NCI-H446 treated with DMSO at 0.1 percent for 48 hours (cell line): ENCODE data around the gene HHIPL1.

Source experiments
- DNase-seq: peaks from one replicate; lab custom pipeline; 2025; lab: John Stamatoyannopoulos, UW

The HHIPL1 gene

GRCh38 chr14:99691111-99691885 is 46.4 kb downstream of the HHIPL1 start:
- no peak for DNase-seq

- no peak for DNase-seq
Observed at GRCh38 chr14:99693918-99694317, 49.0 kb downstream of the HHIPL1 start.

DNA sequence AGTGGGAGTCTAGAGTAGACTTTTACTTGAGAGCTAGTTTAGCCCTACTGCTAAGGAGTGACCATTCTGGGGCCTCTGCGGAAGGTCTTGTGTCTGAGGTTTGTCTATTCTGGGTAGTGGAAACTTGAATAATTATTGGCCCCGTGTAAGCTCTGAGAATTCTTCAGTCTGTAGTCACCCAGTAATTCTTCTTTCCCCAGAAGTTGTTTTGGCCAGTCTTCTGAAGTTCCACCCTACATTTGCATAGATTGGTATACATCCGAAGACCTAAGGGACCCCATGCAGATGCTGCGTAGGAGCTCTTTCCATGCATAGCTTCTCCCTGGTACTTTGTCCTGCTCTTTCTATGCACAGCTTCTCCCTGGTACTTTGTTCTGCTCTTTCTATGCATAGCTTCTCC is 52.0 kb downstream of the HHIPL1 start:
- no peak for DNase-seq

GRCh38 chr14:99698236-99698635 is 53.3 kb downstream of the HHIPL1 start:
- DNase-seq: no peak

DNA sequence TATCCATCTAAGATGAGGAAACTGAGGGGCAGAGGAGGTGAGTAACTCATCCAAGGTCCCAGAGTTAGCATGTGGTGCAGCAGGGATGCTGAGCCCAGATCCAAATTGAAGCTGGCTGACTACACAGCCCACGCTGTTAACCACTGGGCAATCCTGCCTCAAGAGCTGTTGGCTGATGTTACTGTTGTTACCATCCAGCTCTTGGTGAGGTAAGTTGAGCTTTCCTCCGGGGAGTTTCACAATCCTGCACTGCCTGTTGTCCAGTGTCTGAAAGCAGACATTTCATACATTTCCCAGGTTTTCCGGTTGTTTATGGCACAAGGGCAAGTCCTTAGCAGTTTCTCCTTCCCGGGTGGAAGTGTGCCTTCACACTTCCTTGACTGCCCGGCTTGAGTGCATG is 53.7 kb downstream of the HHIPL1 start:
- no peak for DNase-seq

GRCh38 chr14:99699085-99699760 is 54.3 kb downstream of the HHIPL1 start:
- DNase-seq: no peak

DNA sequence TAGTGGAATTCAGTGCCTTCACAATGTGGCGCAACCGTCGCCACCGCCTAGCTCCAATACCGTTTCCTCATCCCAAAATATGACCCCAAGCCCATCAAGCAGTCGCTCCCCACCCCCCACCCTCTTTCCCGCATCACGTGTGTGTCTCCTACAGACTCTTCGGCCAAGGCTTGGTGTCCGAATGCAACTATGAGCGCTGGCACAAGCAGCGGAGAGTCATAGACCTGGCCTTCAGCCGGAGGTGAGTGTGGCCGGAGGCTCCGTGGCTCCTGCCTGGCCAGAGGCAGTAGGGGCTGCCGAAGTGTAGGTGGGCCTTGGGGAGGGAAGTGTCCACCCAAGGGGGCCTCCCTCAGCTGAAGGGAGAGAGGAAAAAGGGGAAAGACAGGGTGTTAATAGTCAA is 54.9 kb downstream of the HHIPL1 start:
- DNase-seq: no peak

DNA sequence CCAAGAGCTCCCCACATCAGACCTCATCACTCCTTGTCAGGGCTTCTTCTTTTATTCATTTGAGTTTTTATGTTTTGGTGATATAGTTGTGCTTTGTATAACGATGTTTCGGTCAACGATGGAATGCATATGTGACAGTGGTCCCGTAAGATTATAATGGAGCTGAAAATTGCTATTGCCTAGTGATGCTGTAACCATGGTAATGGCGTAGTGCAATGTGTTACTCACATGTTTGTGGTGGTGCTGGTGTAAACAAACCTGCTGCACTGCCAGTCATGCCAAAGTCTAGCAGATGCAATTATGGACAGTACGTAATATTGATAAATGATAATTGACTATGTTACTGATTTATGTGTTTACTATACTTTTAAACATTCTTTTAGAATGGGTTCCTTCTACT is 55.5 kb downstream of the HHIPL1 start:
- DNase-seq: no peak

- no peak for DNase-seq
Observed at GRCh38 chr14:99701260-99701659, 56.3 kb downstream of the HHIPL1 start.

DNA sequence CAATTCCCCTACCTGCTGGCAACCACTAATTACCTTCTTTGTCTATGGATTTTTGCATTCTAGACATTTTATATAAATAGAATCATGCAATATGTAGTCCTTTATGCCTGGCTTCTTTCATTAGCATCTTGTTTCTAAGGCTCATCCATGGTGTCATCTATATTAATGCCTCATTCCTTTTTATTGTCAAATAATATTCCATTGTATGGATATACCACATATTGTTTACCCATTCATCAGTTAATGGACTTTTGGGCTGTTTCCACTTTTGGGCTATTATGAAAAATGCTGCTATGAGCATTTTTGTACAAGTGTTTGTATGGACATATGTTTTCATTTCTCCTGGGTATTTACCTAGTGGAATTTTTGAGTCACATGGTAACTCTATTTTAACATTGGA is 57.2 kb downstream of the HHIPL1 start:
- DNase-seq: no peak

DNA sequence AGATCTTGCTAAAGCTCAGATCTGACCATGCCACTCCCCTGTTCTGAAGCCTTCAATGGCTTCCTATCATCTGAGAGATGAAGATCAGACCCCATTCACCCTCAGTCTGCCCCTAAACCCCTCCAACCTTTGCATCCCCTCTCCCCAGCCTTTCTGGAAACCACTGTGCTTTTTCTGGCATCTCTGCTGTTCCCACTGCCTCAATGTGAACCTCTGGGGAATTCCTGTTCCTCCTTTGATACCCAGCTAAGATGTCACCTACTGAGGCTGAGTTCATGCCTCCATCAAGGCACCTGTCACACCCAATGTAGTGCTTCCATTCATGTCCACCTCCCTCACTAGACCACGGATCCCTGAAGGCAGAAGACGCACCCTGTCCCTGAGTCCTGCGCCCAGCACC is 58.5 kb downstream of the HHIPL1 start:
- no peak for DNase-seq

DNA sequence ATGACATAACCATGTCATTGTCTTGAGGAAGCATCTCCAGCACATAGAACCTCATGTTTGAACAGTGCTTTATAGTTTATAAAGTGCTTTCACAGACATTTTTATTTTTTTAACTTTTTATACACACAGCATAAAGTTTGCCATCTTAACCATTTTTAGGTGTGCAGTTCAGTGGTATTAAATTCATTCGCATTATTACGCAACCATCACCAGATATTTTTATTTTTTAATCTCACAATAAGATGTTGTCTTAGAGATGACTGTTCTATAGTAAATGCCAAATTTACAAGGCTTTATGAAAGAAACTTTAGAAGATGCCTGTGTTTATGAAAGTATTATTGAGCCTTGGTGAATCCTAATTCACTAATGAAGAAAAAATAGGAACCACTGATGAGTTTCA is 59.1 kb downstream of the HHIPL1 start:
- no peak for DNase-seq

GRCh38 chr14:99706107-99706900 is 61.4 kb downstream of the HHIPL1 start:
- DNase-seq: no peak

DNA sequence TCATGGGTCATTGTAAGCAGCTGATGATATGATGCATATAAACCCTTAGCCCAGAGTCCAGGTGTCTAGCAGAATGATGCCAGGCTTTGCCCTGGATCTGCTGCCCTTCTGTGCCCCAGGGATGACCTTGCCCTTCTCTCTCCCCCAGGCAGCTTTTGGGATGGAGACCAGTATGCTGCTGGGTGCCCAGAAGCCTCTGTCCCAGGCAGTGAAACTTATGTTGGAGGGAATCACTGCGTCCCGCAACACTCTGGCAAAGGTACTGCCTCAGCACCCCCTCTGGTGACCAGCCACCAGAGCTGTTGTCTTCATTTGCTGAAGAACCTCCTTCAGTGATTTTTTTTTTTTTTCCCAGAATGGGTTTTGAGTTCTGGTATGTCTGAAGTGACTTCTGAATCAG is 62.5 kb downstream of the HHIPL1 start:
- DNase-seq: no peak

GRCh38 chr14:99707921-99708320 is 63.0 kb downstream of the HHIPL1 start:
- DNase-seq: no peak

DNA sequence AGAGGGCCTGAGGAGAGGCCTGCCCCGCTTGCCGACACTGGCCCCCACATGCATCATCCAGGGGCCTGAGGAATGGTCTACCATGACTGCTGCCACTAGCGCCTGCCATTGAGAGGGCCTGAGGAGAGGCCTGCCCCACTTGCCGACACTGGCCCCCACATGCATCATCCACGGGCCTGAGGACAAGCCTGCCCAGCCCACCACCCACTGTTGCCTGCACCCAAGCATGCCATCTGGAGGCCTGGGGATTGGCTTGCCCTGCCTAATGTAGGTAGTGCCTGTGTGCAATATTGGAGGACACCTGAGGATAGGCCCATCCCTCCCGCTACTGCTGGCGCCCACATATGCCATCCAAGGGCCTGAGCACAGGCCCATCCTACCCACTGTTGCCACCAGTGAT is 63.5 kb downstream of the HHIPL1 start:
- DNase-seq: no peak

- DNase-seq: no peak
Observed at GRCh38 chr14:99713972-99714371, 69.0 kb downstream of the HHIPL1 start.

DNA sequence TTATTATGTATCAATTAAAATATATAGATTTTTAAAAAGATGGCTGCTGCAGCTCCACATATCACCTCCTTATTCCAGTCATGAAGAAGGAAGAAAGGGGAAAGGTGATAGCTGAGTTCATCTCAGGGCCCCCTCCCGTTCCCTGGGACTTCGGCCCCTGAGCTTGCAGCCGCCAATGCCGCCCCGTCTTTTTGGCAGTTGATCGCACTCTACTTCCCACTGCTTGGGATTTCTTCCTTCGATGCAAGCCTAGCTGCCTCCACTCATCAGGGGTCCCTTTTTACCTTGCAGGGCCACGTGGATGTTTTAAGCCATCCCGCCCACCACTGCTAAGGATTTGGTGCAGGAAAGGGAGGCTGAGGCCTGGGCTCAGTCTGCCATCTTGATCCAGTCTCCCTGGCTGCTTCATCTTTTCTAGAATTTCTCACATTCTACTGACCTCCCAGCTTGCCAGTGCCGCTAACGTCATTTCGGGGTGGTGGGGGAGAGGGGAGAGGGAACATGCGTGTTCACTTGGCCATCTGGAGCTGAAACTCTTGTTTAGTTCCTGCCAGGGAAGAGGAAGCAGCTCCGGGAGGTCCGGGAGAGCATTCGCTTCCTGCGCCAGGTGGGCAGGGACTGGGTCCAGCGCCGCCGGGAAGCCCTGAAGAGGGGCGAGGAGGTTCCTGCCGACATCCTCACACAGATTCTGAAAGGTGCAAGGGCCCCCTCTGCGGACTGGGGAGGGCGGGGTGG is 70.5 kb downstream of the HHIPL1 start:
- no peak for DNase-seq

DNA sequence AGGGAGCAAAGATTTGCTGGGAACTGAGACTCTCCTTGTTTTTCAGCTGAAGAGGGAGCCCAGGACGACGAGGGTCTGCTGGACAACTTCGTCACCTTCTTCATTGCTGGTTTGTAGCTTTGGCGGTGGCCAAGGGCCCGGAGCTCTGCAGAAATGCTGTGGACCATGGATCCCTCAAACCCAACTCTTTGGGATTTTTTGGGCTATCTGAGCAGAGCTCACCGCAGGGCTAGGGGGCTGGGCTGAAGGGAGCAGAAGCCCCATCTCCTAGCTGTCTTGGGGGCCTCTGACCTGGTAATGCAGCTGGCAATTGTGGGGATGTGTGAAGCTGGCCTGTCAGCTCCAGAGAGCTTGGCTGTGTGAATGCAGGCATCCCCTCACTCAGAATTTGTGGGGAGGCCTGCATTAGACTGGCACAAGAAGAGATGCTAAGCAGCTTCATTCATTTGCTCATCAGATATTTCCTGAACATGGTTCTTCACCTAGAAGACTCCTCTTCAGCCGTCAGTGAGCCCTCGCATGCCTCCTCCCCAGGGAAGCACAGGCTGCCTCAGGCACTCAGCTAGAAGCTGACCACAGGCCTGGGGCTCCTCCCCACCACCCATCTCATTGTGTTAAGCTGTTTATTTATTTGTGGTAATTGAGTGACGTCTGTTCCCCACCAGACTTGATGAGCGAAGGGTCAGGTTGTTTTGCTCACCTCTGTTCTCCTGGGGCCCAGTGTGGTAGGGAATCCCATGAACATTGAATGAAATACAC is 71.3 kb downstream of the HHIPL1 start:
- no peak for DNase-seq

DNA sequence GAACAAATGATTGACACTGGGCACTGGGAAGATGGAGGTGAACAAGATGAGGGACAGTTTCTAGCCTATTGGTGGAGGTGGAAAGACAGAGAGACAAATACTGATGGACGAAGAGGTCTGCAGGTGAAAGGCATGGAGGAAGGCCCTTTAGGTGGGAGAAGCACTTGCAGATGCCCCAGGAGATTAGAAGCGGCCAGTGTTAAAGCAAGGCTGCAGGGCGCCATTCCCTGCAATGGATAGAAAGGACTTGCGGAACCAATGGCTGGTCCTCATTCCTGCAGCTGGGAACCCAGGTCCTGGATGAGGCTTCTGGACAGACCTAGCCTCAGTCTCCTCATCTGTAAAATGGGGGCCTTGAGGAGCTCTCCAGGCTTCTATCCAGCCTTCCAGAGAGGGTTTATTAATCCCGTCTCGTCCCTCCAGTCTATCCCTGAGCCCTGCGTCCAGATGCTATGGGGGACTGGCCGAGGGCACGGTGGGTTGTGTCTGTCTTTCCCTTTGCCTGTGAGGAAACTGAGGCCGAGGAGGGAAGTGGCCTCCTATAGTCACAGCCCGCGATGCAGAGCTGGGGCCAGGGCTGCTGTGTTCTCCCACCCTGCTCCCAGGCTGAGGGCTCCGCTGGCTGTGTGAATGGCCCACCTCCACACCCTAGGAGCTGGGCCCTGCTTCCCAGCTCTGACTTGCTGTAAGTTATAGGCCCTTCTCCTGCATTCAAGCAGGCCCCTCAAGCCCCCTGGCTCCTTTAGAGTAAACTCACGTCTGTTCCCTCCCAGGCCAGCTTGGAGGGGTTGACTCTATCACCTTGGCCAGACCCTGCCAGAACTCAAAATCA is 72.1 kb downstream of the HHIPL1 start:
- DNase-seq: no peak

DNA sequence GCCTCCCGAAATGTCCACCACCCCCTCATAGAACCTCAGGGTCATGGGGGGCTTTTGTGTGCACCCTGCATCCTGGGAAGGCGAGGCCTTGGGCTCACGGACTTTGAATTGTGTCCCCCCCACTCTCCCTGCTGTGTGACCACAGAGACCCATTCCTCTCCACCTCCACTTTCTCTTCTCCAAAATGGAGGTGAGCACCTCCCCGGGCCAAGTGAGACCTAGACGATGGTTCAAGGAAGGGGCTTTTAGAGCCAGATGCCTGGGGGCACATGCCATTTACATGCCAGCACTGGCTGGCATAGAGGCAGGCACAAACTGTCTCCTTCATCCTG is 72.7 kb downstream of the HHIPL1 start:
- no peak for DNase-seq
